Stomach (tissue), 9 donors: ENCODE results near the gene PTGES. TPM values are rescaled to one million over a fixed set of nuclear protein-coding genes. Genes with fewer than 3 reads are reported as not detected.
"Not testable (repeated sequence)": the region's sequence is repeated elsewhere in the genome, so short reads cannot be mapped to it uniquely, and the experiment has no call there.

Experiments
- DNase-seq, 2 donors: peaks; one replicate each; pipeline versions ENCODE4 v3.0.0 to v3.0.0-alpha.2; 2013 to 2019
- H3K27ac ChIP-seq, 5 donors: fragments of 200-600 bp in 4 of 5; sonication (generic) in 4 of 5; one replicate each; pipeline ENCODE4 v1.5.1; 2013 to 2019; ENCODE audit warnings: mild to moderate bottlenecking in 1 of 5, moderate library complexity in 1 of 5
- H3K27me3 ChIP-seq, 3 donors: fragments of 200-600 bp; sonication (generic); one replicate each; pipeline ENCODE4 v1.5.1; 2017 to 2019; ENCODE audit warnings: mixed run types in 1 of 3
- H3K36me3 ChIP-seq, 4 donors: fragments of 200-600 bp; sonication (generic); 1 replicate in 3 of 4; 2 replicates in 1 of 4; pipeline ENCODE4 v1.5.1; 2016 to 2019
- H3K4me1 ChIP-seq, 4 donors: fragments of 200-600 bp; sonication (generic); one replicate each; pipeline ENCODE4 v1.5.1; 2016 to 2019
- H3K4me3 ChIP-seq, 4 donors: fragments of 200-600 bp; sonication (generic) in 3 of 4; one replicate each; pipeline ENCODE4 v1.5.1; 2016 to 2019; ENCODE audit warnings: mild to moderate bottlenecking in 1 of 4
- H3K9me3 ChIP-seq, 4 donors: fragments of 200-600 bp; sonication (generic); one replicate each; pipeline ENCODE4 v1.5.1; 2016 to 2019
- CTCF ChIP-seq, 7 experiments: fragments of 450-650 bp in 4 of 7; fragments of 200-600 bp in 3 of 7; sonication (generic) in 3 of 7; IDR thresholded peaks; one replicate each; pipeline ENCODE4 v1.5.1; 2016 to 2019; ENCODE audit warnings: antibody characterized with exemption in 7 of 7, control low read depth in 2 of 7, mild to moderate bottlenecking in 1 of 7
- EP300 ChIP-seq: sonication (generic); formaldehyde crosslinking; IDR thresholded peaks from one replicate; pipeline ENCODE4 v1.6.1; 2017; ENCODE audit warnings: antibody characterized with exemption
- POLR2A ChIP-seq, 4 donors: fragments of 450-650 bp; IDR thresholded peaks; one replicate each; pipeline ENCODE4 v1.6.1; 2016; ENCODE audit warnings: antibody characterized with exemption in 4 of 4, control low read depth in 2 of 4, mild to moderate bottlenecking in 1 of 4, moderate library complexity in 1 of 4
- POLR2AphosphoS5 ChIP-seq, 3 donors: sonication (generic); formaldehyde crosslinking; IDR thresholded peaks; one replicate each; pipeline ENCODE4 v1.6.1; 2016; ENCODE audit warnings: antibody characterized with exemption in 3 of 3
- WGBS, 5 donors: extraction: QIAGEN DNeasy Blood & Tissue Kit in 3 of 5; methylation state at CpG; one replicate each; pipeline versions ENCODE4 v1.1.5 to v1.1.7; 2013 to 2018; 5-methylcytosine and 5-hydroxymethylcytosine counted together
- intact Hi-C: fragments of 100-400 bp; cut with DNase I; formaldehyde crosslinking; loops from one replicate; pipeline ENCODE4 v1.15.1; 2023; ENCODE audit warnings: low total_unique reads
- polyA plus RNA-seq, 3 donors: library from polyadenylated mRNA; stranded (reverse); fragments of 200-250 nt; gene quantifications; one replicate each; pipeline ENCODE4 v1.2.3, GENCODE V29; 2013
- total RNA-seq, 5 donors: library from RNA; depleted of rRNA; stranded (reverse); fragments of >200 nt; gene quantifications; one replicate each; pipeline versions ENCODE4 v1.1.0 to v1.2.3, GENCODE V29; 2014 to 2016
- donor health status: healthy with polysubstance abuse.
- donor health status: Bipolar disorder and iron deficiency.
- donor health status: healthy.

Gene PTGES
- total and polyA plus RNA-seq, 8 donors: 0.58 to 15.3 (median 3.6) TPM; not detected in 1

GRCh38 chr9:129755151-129755550, 2.3 kb upstream of the PTGES start:
- H3K4me1 ChIP-seq: peaks cover 16 to 31% (median 23%) of the 10 kb centered on the region in 4 donors
- no peak overlapping the region for H3K4me3 ChIP-seq
- 69 to 86% (median 78%) methylated on average over 5 of the region's 5 CpGs for WGBS, 5 donors
- H3K9me3 ChIP-seq: no peaks in the 10 kb centered on the region
- DNase-seq: no peak
- peaks cover 0 to 8% (median 4%) of the 10 kb centered on the region in 3 donors for H3K27me3 ChIP-seq
- H3K36me3 ChIP-seq: no peaks in the 10 kb centered on the region
- TF ChIP-seq EP300 (no peak), CTCF (IDR thresholded peaks at IDR 0.05) (no peak)
- H3K27ac ChIP-seq: no peak overlapping the region
- intact Hi-C loops: no loop called here

GRCh38 chr9:129751841-129752801, 721 bp downstream of the PTGES start:
- 19 to 36% (median 20%) methylated on average over 19 to 31 of the region's 31 CpGs for WGBS, 5 donors
- intact Hi-C loops: no loop called here
- Histone ChIP-seq H3K36me3 (no peaks in the 10 kb centered on the region), H3K4me1 (peaks cover 16 to 26% (median 22%) of the 10 kb centered on the region in 4 donors), H3K9me3 (no peaks in the 10 kb centered on the region), H3K4me3 (peak overlapping the region; percentile 33 to 46 (median 38)), H3K27ac (peak overlapping the region in 4 of 5 donors; percentile 19 to 56 (median 50)), H3K27me3 (peaks cover 0 to 8% (median 4%) of the 10 kb centered on the region in 3 donors)
- TF ChIP-seq EP300 (no peak), CTCF (IDR thresholded peaks at IDR 0.05) (no peak), POLR2AphosphoS5 (IDR thresholded peaks at IDR 0.05) (no peak)
- DNase-seq: peak; percentile 54 to 80

- 85 to 91% (median 86%) methylated on average over 6 to 9 of the region's 9 CpGs for WGBS, 5 donors
- intact Hi-C loops: no loop called here
- Histone ChIP-seq H3K4me3 (no peak overlapping the region), H3K4me1 (peaks cover 16 to 22% (median 21%) of the 10 kb centered on the region in 4 donors), H3K9me3 (no peaks in the 10 kb centered on the region), H3K27ac (no peak overlapping the region), H3K36me3 (no peaks in the 10 kb centered on the region), H3K27me3 (peaks cover 0 to 8% (median 4%) of the 10 kb centered on the region in 3 donors)
- TF ChIP-seq POLR2A (IDR thresholded peaks at IDR 0.05) (no peak), POLR2AphosphoS5 (IDR thresholded peaks at IDR 0.05) (no peak), EP300 (no peak), CTCF (IDR thresholded peaks at IDR 0.05) (no peak)
- no peak for DNase-seq
These were observed 2.7 kb downstream of the PTGES start for GRCh38 chr9:129750013-129750638.

- Histone ChIP-seq H3K9me3 (no peaks in the 10 kb centered on the region), H3K27me3 (peaks cover 0 to 8% (median 4%) of the 10 kb centered on the region in 3 donors), H3K27ac (no peak overlapping the region), H3K36me3 (no peaks in the 10 kb centered on the region), H3K4me3 (no peak overlapping the region), H3K4me1 (peaks cover 16 to 22% (median 21%) of the 10 kb centered on the region in 4 donors)
- TF ChIP-seq POLR2AphosphoS5 (IDR thresholded peaks at IDR 0.05) (no peak), EP300 (no peak)
- intact Hi-C loops: no loop called here
- 76 to 93% (median 92%) methylated on average over 6 of the region's 6 CpGs for WGBS, 5 donors
- no peak for DNase-seq
These were observed 3.3 kb downstream of the PTGES start for GRCh38 chr9:129749575-129749974.

- intact Hi-C loops: not testable (repeated sequence)
These were observed 3.8 kb downstream of the PTGES start for GRCh38 chr9:129749052-129749451.

More at GRCh38 chr9:129749052-129749451, 3.8 kb downstream of the PTGES start:
- H3K4me1 ChIP-seq: peaks cover 16 to 22% (median 21%) of the 10 kb centered on the region in 4 donors
- WGBS, 5 donors: 90 to 94% (median 92%) methylated on average over 3 to 4 of the region's 4 CpGs
- not testable (repeated sequence) for H3K27me3 ChIP-seq, DNase-seq, H3K36me3 ChIP-seq, H3K9me3 ChIP-seq, H3K4me3 ChIP-seq, H3K27ac ChIP-seq
